CD4-positive, alpha-beta T cell (primary cell): ENCODE results near the gene OAS2. TPM values are rescaled to one million over a fixed set of nuclear protein-coding genes. Genes with fewer than 3 reads are reported as not detected.

Experiments
- ATAC-seq: fragments of 200-7000 bp; cut with Tn5 transposase; one replicate; pipeline ENCODE4 v1.10.0; 2022; ENCODE audit warnings: mild to moderate bottlenecking; ENCODE audit not compliant: poor library complexity
- CTCF ChIA-PET: fragments of 350-600 bp; sonication (Branson Sonifier 250); formaldehyde crosslinking; loops from one replicate; lab custom pipeline; 2021; ENCODE audit warnings: antibody characterized with exemption, inconsistent platforms; lab: Charles Lee
- POLR2A ChIA-PET: fragments of 350-600 bp; sonication (Branson Sonifier 250); formaldehyde crosslinking; loops from one replicate; lab custom pipeline; 2021; ENCODE audit warnings: antibody characterized with exemption, inconsistent platforms; lab: Charles Lee
- DNase-seq, 14 experiments: peaks; one replicate each; pipeline ENCODE4 v3.0.0-alpha.2; 2013 to 2020; ENCODE audit warnings: mixed read lengths in 2 of 14
- H3K27ac ChIP-seq, 2 donors: one replicate each; pipeline versions ENCODE4 v1.5.1 to v1.7.0; 2013; ENCODE audit warnings: low read length in 2 of 2, low read depth in 1 of 2, mild to moderate bottlenecking in 1 of 2
- H3K27me3 ChIP-seq, 2 experiments: 1 replicate in 1 of 2; 2 replicates in 1 of 2; pipeline versions ENCODE4 v1.6.1 to v1.7.0; 2013; ENCODE audit warnings: low read length in 2 of 2, control low read depth in 1 of 2, mild to moderate bottlenecking in 1 of 2, moderate library complexity in 1 of 2; ENCODE audit not compliant: insufficient read depth in 2 of 2, control insufficient read depth in 1 of 2
- H3K36me3 ChIP-seq: one replicate; pipeline ENCODE4 v1.6.1; 2013; ENCODE audit warnings: low read length, control low read depth; ENCODE audit not compliant: insufficient read depth
- H3K4me1 ChIP-seq: one replicate; pipeline ENCODE4 v1.6.1; 2013; ENCODE audit warnings: low read length, control low read depth; ENCODE audit not compliant: insufficient read depth
- H3K4me3 ChIP-seq: one replicate; pipeline ENCODE4 v1.5.1; 2013; ENCODE audit warnings: mild to moderate bottlenecking, low read length, moderate library complexity
- H3K9me3 ChIP-seq, 2 experiments: 1 replicate in 1 of 2; 2 replicates in 1 of 2; pipeline versions ENCODE4 v1.6.1 to v1.7.0; 2013; ENCODE audit warnings: low read length in 2 of 2, mild to moderate bottlenecking in 2 of 2, control low read depth in 1 of 2, moderate library complexity in 1 of 2; ENCODE audit not compliant: control insufficient read depth in 1 of 2, insufficient read depth in 1 of 2
- H3K27ac Mint-ChIP-seq: one replicate; pipeline ENCODE4 v1.8.0; 2020; ENCODE audit warnings: mixed read lengths
- H3K27me3 Mint-ChIP-seq: one replicate; pipeline ENCODE4 v1.8.0; 2021; ENCODE audit warnings: mixed read lengths
- H3K36me3 Mint-ChIP-seq: one replicate; pipeline ENCODE4 v1.8.0; 2021; ENCODE audit warnings: low read depth, mixed read lengths
- H3K4me1 Mint-ChIP-seq: one replicate; pipeline ENCODE4 v1.8.0; 2021; ENCODE audit warnings: low read depth, mixed read lengths
- H3K4me3 Mint-ChIP-seq: one replicate; pipeline ENCODE4 v1.8.0; 2020; ENCODE audit warnings: mild to moderate bottlenecking, mixed read lengths
- H3K9me3 Mint-ChIP-seq: one replicate; pipeline ENCODE4 v1.8.0; 2020; ENCODE audit warnings: mixed read lengths
- CTCF ChIP-seq: fragments of 200-600 bp; IDR thresholded peaks from one replicate; pipeline ENCODE4 v1.8.0; 2022; ENCODE audit warnings: antibody characterized with exemption, mild to moderate bottlenecking
- intact Hi-C, 2 experiments: fragments of 100-400 bp; cut with DNase I in 1 of 2; cut with micrococcal nuclease in 1 of 2; formaldehyde crosslinking; loops; one replicate each; pipeline versions ENCODE4 v1.15.1 to v1.9.0; 2023 to 2025; cut with DNase I, micrococcal nuclease
- total RNA-seq, 174 experiments: library from RNA in 2 of 174; stranded (reverse) in 2 of 174; gene quantifications; one replicate each; pipeline ENCODE4 v1.2.3 and lab custom pipeline; 2021 to 2026

The OAS2 gene
- total RNA-seq, 2 experiments from 2014 or later = 15.0 to 16.2 TPM

- Mint-ChIP-seq H3K4me3 (no peak overlapping the region), H3K4me1 (no peaks in the 10 kb centered on the region), H3K36me3 (no peaks in the 10 kb centered on the region), H3K27me3 (no peaks in the 10 kb centered on the region), H3K27ac (no peak overlapping the region), H3K9me3 (no peaks in the 10 kb centered on the region)
- no peak for TF ChIP-seq CTCF
- no peaks in the 10 kb centered on the region for H3K27me3 ChIP-seq
- DNase-seq = no peak
- no peak overlapping the region for H3K27ac ChIP-seq
- H3K4me1 ChIP-seq = no peaks in the 10 kb centered on the region
- no peaks in the 10 kb centered on the region for H3K36me3 ChIP-seq
- intact Hi-C loops = no loop called here
- no peak for ATAC-seq
- POLR2A ChIA-PET = no interaction called here
- CTCF ChIA-PET = no interaction called here
- H3K9me3 ChIP-seq = no peaks in the 10 kb centered on the region
- no peak overlapping the region for H3K4me3 ChIP-seq
Measured at GRCh38 chr12:113039911-113040445, 61.7 kb downstream of the OAS2 start.

- DNase-seq (peak in 2 of 14 experiments; percentile 55 to 65), ATAC-seq (no peak)
- Mint-ChIP-seq H3K4me1 (no peaks in the 10 kb centered on the region), H3K27ac (no peak overlapping the region), H3K27me3 (no peaks in the 10 kb centered on the region), H3K9me3 (no peaks in the 10 kb centered on the region), H3K4me3 (no peak overlapping the region), H3K36me3 (no peaks in the 10 kb centered on the region)
- intact Hi-C loops = no loop called here
- TF ChIP-seq CTCF = no peak
- no peaks in the 10 kb centered on the region for H3K4me1 ChIP-seq
- H3K9me3 ChIP-seq = no peaks in the 10 kb centered on the region
- no peak overlapping the region for H3K4me3 ChIP-seq
- ChIA-PET CTCF (no interaction called here), POLR2A (no interaction called here)
- no peak overlapping the region for H3K27ac ChIP-seq
- no peaks in the 10 kb centered on the region for H3K36me3 ChIP-seq
- H3K27me3 ChIP-seq = no peaks in the 10 kb centered on the region
Measured at GRCh38 chr12:113040722-113041171, 62.4 kb downstream of the OAS2 start.

- Mint-ChIP-seq H3K27ac (no peak overlapping the region), H3K4me1 (no peaks in the 10 kb centered on the region), H3K4me3 (no peak overlapping the region), H3K27me3 (no peaks in the 10 kb centered on the region), H3K36me3 (no peaks in the 10 kb centered on the region), H3K9me3 (no peaks in the 10 kb centered on the region)
- DNase-seq = no peak
- Histone ChIP-seq H3K27ac (no peak overlapping the region), H3K4me1 (no peaks in the 10 kb centered on the region), H3K9me3 (no peaks in the 10 kb centered on the region), H3K4me3 (no peak overlapping the region), H3K36me3 (no peaks in the 10 kb centered on the region), H3K27me3 (no peaks in the 10 kb centered on the region)
- no peak for TF ChIP-seq CTCF
- intact Hi-C loops = no loop called here
- ChIA-PET POLR2A (no interaction called here), CTCF (no interaction called here)
- no peak for ATAC-seq
Measured at GRCh38 chr12:113041560-113041959, 63.2 kb downstream of the OAS2 start.
